GM12873 (cell line): ENCODE measurements around the gene PHACTR1.

ENCODE experiments used
- CTCF ChIP-seq: IDR thresholded peaks from 2 replicates; pipeline ENCODE4 v1.5.1; 2012; ENCODE audit warnings: low read depth, mild to moderate bottlenecking, moderate library complexity, low read length, control low read depth; ENCODE audit not compliant: insufficient read depth; ENCODE audit errors: missing control alignments

PHACTR1 gene

GRCh38 chr6:12911427-12911826, 194.9 kb downstream of the PHACTR1 start:
- peak; percentile 33 for TF ChIP-seq CTCF

GRCh38 chr6:12913201-12913600, 196.6 kb downstream of the PHACTR1 start:
- no peak for TF ChIP-seq CTCF

- TF ChIP-seq CTCF = no peak
Observed at GRCh38 chr6:12916006-12916405, 199.4 kb downstream of the PHACTR1 start.

GRCh38 chr6:12916420-12917136, 200.0 kb downstream of the PHACTR1 start:
- no peak for TF ChIP-seq CTCF

GRCh38 chr6:12921467-12921866, 204.9 kb downstream of the PHACTR1 start:
- TF ChIP-seq CTCF = no peak

DNA sequence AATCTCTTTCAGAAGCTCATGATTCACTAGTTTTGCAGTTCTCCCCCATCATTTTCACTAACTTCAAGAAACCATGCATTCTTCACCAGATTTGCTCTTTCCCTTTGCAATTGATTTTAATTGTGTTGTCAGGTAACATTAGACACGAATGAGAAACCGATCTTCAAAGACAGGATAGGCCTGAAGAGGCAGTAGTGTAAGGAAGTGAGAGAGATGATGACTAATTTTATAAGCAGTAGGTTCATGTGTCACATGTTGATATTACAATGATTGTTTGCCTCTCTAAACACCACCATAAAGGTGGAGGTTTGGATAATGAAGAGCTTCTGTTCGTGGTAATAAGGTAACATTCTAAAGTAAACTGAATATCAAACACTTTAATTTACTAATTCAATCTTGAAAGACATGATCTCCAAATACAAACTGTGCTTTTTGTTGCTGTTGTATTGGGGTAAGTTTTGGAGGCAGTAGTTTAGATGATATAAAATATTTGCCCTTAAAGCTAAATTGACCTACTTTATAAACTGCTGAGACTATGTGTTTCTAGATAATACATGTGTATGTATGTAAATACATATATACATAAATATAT, 207.2 kb downstream of the PHACTR1 start:
- no peak for TF ChIP-seq CTCF

GRCh38 chr6:12924911-12925310, 208.3 kb downstream of the PHACTR1 start:
- TF ChIP-seq CTCF = no peak
